Endothelial cell of umbilical vein (primary cell): Measurements from ENCODE around the gene ANKEF1. TPM values are rescaled to one million over a fixed set of nuclear protein-coding genes. Genes with fewer than 3 reads are reported as not detected.

ENCODE experiments used
- BruUV-seq: library from RNA; stranded (reverse); fragments of 400-500 nt; replicated peaks from 2 replicates; lab custom pipeline; 2021; lab: Mats Ljungman, UMichigan
- CTCF ChIA-PET: fragments of 300-600, 350-600 bp; sonication (Branson Sonifier 250); formaldehyde crosslinking; loops from one replicate; lab custom pipeline; 2021; ENCODE audit warnings: antibody characterized with exemption, inconsistent platforms; lab: Charles Lee
- POLR2A ChIA-PET: fragments of 300-600, 350-600 bp; sonication (Branson Sonifier 250); formaldehyde crosslinking; loops from one replicate; lab custom pipeline; 2021; ENCODE audit warnings: antibody characterized with exemption, inconsistent platforms; lab: Charles Lee
- DNase-seq: peaks from one replicate; pipeline ENCODE4 v3.0.0-alpha.2; 2011; ENCODE audit warnings: low read depth, low spot score
- FAIRE-seq: peaks from 2 replicates; lab custom pipeline; 2011; peaks lifted over from hg19 to GRCh38; lab: Jason Lieb, UNC
- H2AFZ ChIP-seq: 2 replicates; pipeline ENCODE4 v1.6.0; 2012; ENCODE audit warnings: low read depth, low read length, control low read depth, inconsistent platforms
- H3K27ac ChIP-seq: 2 replicates; pipeline ENCODE4 v1.5.1; 2011; ENCODE audit warnings: low read depth, mild to moderate bottlenecking, control low read depth, low read length, moderate library complexity; ENCODE audit not compliant: insufficient read depth
- H3K27me3 ChIP-seq, 2 experiments: 2 replicates each; pipeline versions ENCODE4 v1.6.0 to v1.6.1; 2011; ENCODE audit warnings: low read length in 2 of 2, mixed read lengths in 1 of 2; ENCODE audit not compliant: control insufficient read depth in 2 of 2, insufficient read depth in 2 of 2
- H3K36me3 ChIP-seq, 2 experiments: 2 replicates in 1 of 2; 3 replicates in 1 of 2; pipeline ENCODE4 v1.5.1; 2011; ENCODE audit warnings: low read length in 2 of 2, mild to moderate bottlenecking in 1 of 2, moderate library complexity in 1 of 2; ENCODE audit not compliant: control insufficient read depth in 2 of 2, insufficient read depth in 2 of 2; ENCODE audit errors: extremely low read depth in 1 of 2
- H3K4me1 ChIP-seq: 3 replicates; pipeline ENCODE4 v1.5.1; 2011; ENCODE audit warnings: mild to moderate bottlenecking, low read length; ENCODE audit not compliant: control insufficient read depth, insufficient read depth; ENCODE audit errors: extremely low read depth
- H3K4me2 ChIP-seq: 2 replicates; pipeline ENCODE4 v1.6.1; 2011; ENCODE audit warnings: low read length, control low read depth, mixed read lengths; ENCODE audit not compliant: insufficient read depth
- H3K4me3 ChIP-seq, 3 experiments: fragments of 200-600 bp in 1 of 3; sonication (generic), shearing (Covaris generic) in 1 of 3; replicated peaks in 1 of 3; 2 replicates each; pipeline ENCODE4 v1.5.1; 2011 to 2016; ENCODE audit warnings: control low read depth in 3 of 3, low read length in 3 of 3, mild to moderate bottlenecking in 2 of 3, inconsistent platforms in 1 of 3, low read depth in 1 of 3, moderate library complexity in 1 of 3; ENCODE audit not compliant: insufficient read depth in 1 of 3
- H3K79me2 ChIP-seq: 2 replicates; pipeline ENCODE4 v1.6.0; 2012; ENCODE audit warnings: low read length, inconsistent platforms; ENCODE audit not compliant: control insufficient read depth, insufficient read depth
- H3K9ac ChIP-seq: replicated peaks from 2 replicates; pipeline ENCODE3; 2011; ENCODE audit warnings: low read length, control low read depth; ENCODE audit not compliant: insufficient read depth; ENCODE audit errors: extremely low read depth
- H3K9me1 ChIP-seq: replicated peaks from 3 replicates; pipeline ENCODE4 v1.6.0; 2011; ENCODE audit warnings: mild to moderate bottlenecking, low read length; ENCODE audit not compliant: control insufficient read depth, insufficient read depth; ENCODE audit errors: extremely low read depth
- H3K9me3 ChIP-seq: replicated peaks from 2 replicates; pipeline ENCODE4 v1.5.1; 2012; ENCODE audit warnings: low read length, inconsistent platforms; ENCODE audit not compliant: control insufficient read depth, insufficient read depth
- H4K20me1 ChIP-seq: replicated peaks from 2 replicates; pipeline ENCODE3; 2011; ENCODE audit warnings: mild to moderate bottlenecking, low read length; ENCODE audit not compliant: control insufficient read depth, insufficient read depth; ENCODE audit errors: extremely low read depth
- EZH2 ChIP-seq: IDR thresholded peaks from 2 replicates; pipeline ENCODE4 v1.6.1; 2012; ENCODE audit warnings: borderline replicate concordance, low read depth, mild to moderate bottlenecking, moderate library complexity, low read length, inconsistent platforms; ENCODE audit not compliant: severe bottlenecking
- FOS ChIP-seq: IDR thresholded peaks from 2 replicates; pipeline ENCODE4 v1.6.1; 2011; ENCODE audit warnings: mild to moderate bottlenecking, low read length, moderate library complexity, borderline replicate concordance; ENCODE audit not compliant: insufficient read depth
- GATA2 ChIP-seq: IDR thresholded peaks from 2 replicates; pipeline ENCODE4 v1.7.0; 2011; ENCODE audit warnings: low read depth, mild to moderate bottlenecking, moderate library complexity, mixed read lengths, low read length; ENCODE audit not compliant: insufficient read length, insufficient read depth
- JUN ChIP-seq: IDR thresholded peaks from 2 replicates; pipeline ENCODE4 v1.6.1; 2011; ENCODE audit warnings: borderline replicate concordance, low read depth; ENCODE audit not compliant: insufficient read length, insufficient read depth
- MYC ChIP-seq: IDR thresholded peaks from one replicate; pipeline ENCODE4 v1.6.1; 2011; ENCODE audit warnings: mild to moderate bottlenecking, low read depth, low read length
- POLR2A ChIP-seq: IDR thresholded peaks from 2 replicates; pipeline ENCODE4 v1.6.1; 2012; ENCODE audit warnings: low read depth, mild to moderate bottlenecking, control low read depth, low read length
- POLR2AphosphoS5 ChIP-seq: IDR thresholded peaks from 2 replicates; pipeline ENCODE4 v1.6.1; 2012; ENCODE audit warnings: low read depth, mild to moderate bottlenecking, control low read depth, low read length, moderate library complexity; ENCODE audit not compliant: insufficient read depth
- dilution Hi-C: fragments of 300-500 bp; cut with MboI; formaldehyde crosslinking; loops from one replicate; pipeline ENCODE4 v1.15.0; 2019; ENCODE audit warnings: low sequenced_read_pairs; ENCODE audit not compliant: extremely low pct_ligation_motif_present
- intact Hi-C: fragments of 100-400 bp; cut with micrococcal nuclease; formaldehyde crosslinking; loops from one replicate; pipeline ENCODE4 v1.10.0; 2022
- polyA plus RNA-seq, 4 experiments: library from polyadenylated mRNA; depleted of rRNA in 3 of 4; stranded (reverse) in 3 of 4; unstranded in 1 of 4; fragments of >200 nt; gene quantifications; 2 replicates each; pipeline versions ENCODE4 v1.2.1 to v1.2.3, GENCODE V29; 2011 to 2012; ENCODE audit warnings: missing spikeins in 1 of 4
- total RNA-seq: library from RNA; stranded (reverse); gene quantifications from 2 replicates; pipeline ENCODE4 v1.2.3, GENCODE V29; 2021
- TF ChIP-seq, protein P1 (sequence below): IDR thresholded peaks from 2 replicates; pipeline ENCODE4 v1.6.1; 2011; ENCODE audit not compliant: insufficient read depth, insufficient read length
- TF ChIP-seq, protein P2 (sequence below), 2 donors: IDR thresholded peaks; 1 replicate in 1 of 2; 2 replicates in 1 of 2; pipeline ENCODE4 v1.5.1; 2011; ENCODE audit warnings: low read length in 2 of 2, mild to moderate bottlenecking in 2 of 2, moderate library complexity in 2 of 2, control low read depth in 1 of 2, inconsistent platforms in 1 of 2, low read depth in 1 of 2; ENCODE audit not compliant: insufficient read depth in 1 of 2; ENCODE audit errors: extremely low read depth in 1 of 2

Gene ANKEF1
- total and polyA plus RNA-seq, 2 donors (not counting 3 experiments of a cell fraction or from before 2014, with no cell fraction given), result 0.58 to 2.4 TPM

DNA sequence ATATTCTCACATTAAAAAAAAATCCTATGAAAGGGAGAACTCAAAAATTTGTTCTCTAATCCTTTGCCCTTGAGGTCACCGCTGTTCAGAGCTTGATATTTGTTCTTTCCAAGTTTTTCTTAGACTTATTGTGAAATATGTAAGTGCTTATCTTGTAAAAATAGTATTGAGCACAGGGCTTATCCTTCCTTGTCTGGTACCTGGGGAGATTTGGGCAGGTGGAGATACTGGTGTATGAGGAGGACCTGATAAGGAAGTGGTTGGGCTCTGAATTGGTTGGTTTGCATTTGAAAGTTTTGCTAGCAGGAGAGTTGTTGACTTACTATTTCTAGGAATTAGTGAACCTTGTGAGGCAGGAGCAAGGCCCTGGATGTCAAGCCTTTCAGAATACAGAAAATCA, 28.9 kb upstream of the ANKEF1 start:
- H3K9ac ChIP-seq, result no peak overlapping the region
- POLR2A ChIA-PET, result no interaction called here
- no peak overlapping the region for H3K4me3 ChIP-seq
- no peaks in the 10 kb centered on the region for H3K9me1 ChIP-seq
- no peaks in the 10 kb centered on the region for H3K4me1 ChIP-seq
- no peak for FAIRE-seq
- no peaks in the 10 kb centered on the region for H3K27me3 ChIP-seq
- dilution Hi-C loops (no loop called here), intact Hi-C loops (no loop called here)
- H3K27ac ChIP-seq, result no peak overlapping the region
- no peak overlapping the region for H3K4me2 ChIP-seq
- H3K79me2 ChIP-seq, result no peaks in the 10 kb centered on the region
- no peak for DNase-seq
- H2AFZ ChIP-seq, result no peak overlapping the region
- CTCF ChIA-PET, result interaction anchor here (0.6 to 1.5 kb wide), 4 partner anchors 11 to 71 kb away, joined by 3 to 4 read pairs (median 4); no protein-coding TSS in a partner anchor
- no peaks in the 10 kb centered on the region for H4K20me1 ChIP-seq
- no peaks in the 10 kb centered on the region for H3K36me3 ChIP-seq
- BruUV-seq, result no TSS peak
- TF ChIP-seq, protein P1, sequence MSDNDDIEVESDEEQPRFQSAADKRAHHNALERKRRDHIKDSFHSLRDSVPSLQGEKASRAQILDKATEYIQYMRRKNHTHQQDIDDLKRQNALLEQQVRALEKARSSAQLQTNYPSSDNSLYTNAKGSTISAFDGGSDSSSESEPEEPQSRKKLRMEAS, result no peak
- TF ChIP-seq, protein P2, sequence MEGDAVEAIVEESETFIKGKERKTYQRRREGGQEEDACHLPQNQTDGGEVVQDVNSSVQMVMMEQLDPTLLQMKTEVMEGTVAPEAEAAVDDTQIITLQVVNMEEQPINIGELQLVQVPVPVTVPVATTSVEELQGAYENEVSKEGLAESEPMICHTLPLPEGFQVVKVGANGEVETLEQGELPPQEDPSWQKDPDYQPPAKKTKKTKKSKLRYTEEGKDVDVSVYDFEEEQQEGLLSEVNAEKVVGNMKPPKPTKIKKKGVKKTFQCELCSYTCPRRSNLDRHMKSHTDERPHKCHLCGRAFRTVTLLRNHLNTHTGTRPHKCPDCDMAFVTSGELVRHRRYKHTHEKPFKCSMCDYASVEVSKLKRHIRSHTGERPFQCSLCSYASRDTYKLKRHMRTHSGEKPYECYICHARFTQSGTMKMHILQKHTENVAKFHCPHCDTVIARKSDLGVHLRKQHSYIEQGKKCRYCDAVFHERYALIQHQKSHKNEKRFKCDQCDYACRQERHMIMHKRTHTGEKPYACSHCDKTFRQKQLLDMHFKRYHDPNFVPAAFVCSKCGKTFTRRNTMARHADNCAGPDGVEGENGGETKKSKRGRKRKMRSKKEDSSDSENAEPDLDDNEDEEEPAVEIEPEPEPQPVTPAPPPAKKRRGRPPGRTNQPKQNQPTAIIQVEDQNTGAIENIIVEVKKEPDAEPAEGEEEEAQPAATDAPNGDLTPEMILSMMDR (IDR thresholded peaks at IDR 0.05; ENCODE audit: extremely low read depth in 1 of 2, insufficient read depth in 1 of 2, low read depth in 1 of 2, low read length in 2 of 2), result no peak
- TF ChIP-seq FOS (no peak), POLR2A (no peak), JUN (no peak), POLR2AphosphoS5 (no peak), GATA2 (no peak), EZH2 (no peak), MYC (no peak)
- H3K9me3 ChIP-seq, result no peaks in the 10 kb centered on the region
